HT1080 (cell line): ENCODE measurements around the gene RGS10. TPM values are rescaled to one million over a fixed set of nuclear protein-coding genes. Genes with fewer than 3 reads are reported as not detected.
"Not testable (repeated sequence)": the region's sequence is repeated elsewhere in the genome, so short reads cannot be mapped to it uniquely, and the experiment has no call there.

ENCODE experiments used
- DNase-seq: peaks from one replicate; pipeline ENCODE4 v3.0.0-alpha.2; 2015; ENCODE audit warnings: low read depth
- polyA plus RNA-seq, 2 experiments: library from polyadenylated mRNA; depleted of rRNA; stranded (reverse); fragments of >200 nt; gene quantifications; 2 replicates each; pipeline ENCODE4 v1.2.3, GENCODE V29; 2015
- total RNA-seq: library from RNA; depleted of rRNA; stranded (reverse); fragments of >200 nt; shearing (Covaris generic); gene quantifications from 2 replicates; pipeline ENCODE4 v1.2.3, GENCODE V29; 2014; rRNA removed

The RGS10 gene
- total RNA-seq = 55.0 and 67.4 TPM in 2 replicates
- polyA plus RNA-seq (2015; cell fraction: cytosol; rRNA removed) = 82.1 and 83.1 TPM in 2 replicates
- 17.9 and 24.6 TPM in 2 replicates for polyA plus RNA-seq (2015; cell fraction: nucleus; rRNA removed)

GRCh38 chr10:119542357-119542987 is at the start of gene RGS10:
Gene RGS10 (minus strand): TSS chr10:119542719. CDS start chr10:119542638, 81 bp downstream.
- DNase-seq = peak; percentile 86

- DNase-seq = no peak
These were observed 45.6 kb upstream of the RGS10 start for GRCh38 chr10:119588071-119588470.

- DNase-seq = no peak
These were observed 35.8 kb upstream of the RGS10 start for GRCh38 chr10:119578355-119578754.

GRCh38 chr10:119575991-119576390 is 33.5 kb upstream of the RGS10 start:
- no peak for DNase-seq

- DNase-seq = peak; percentile 52
These were observed 33.0 kb upstream of the RGS10 start for GRCh38 chr10:119575506-119575905.

- DNase-seq = no peak
These were observed 25.5 kb upstream of the RGS10 start for GRCh38 chr10:119567978-119568377.

- no peak for DNase-seq
These were observed 19.6 kb upstream of the RGS10 start for GRCh38 chr10:119562097-119562496.

- DNase-seq = not testable (repeated sequence)
These were observed 17.0 kb upstream of the RGS10 start for GRCh38 chr10:119559511-119559910.

GRCh38 chr10:119556081-119556480 is 13.6 kb upstream of the RGS10 start:
- DNase-seq = not testable (repeated sequence)

GRCh38 chr10:119555178-119555784 is 12.8 kb upstream of the RGS10 start:
- no peak for DNase-seq

GRCh38 chr10:119550827-119551226 is 8.3 kb upstream of the RGS10 start:
- DNase-seq = no peak

GRCh38 chr10:119549247-119549999 is 6.9 kb upstream of the RGS10 start:
- no peak for DNase-seq

- no peak for DNase-seq
These were observed 3.5 kb upstream of the RGS10 start for GRCh38 chr10:119546009-119546408.

- DNase-seq = no peak
These were observed 2.8 kb upstream of the RGS10 start for GRCh38 chr10:119545310-119545709.

- DNase-seq = no peak
These were observed 1.5 kb upstream of the RGS10 start for GRCh38 chr10:119543814-119544642.

- DNase-seq = peak; percentile 64
These were observed 682 bp upstream of the RGS10 start for GRCh38 chr10:119542988-119543813.

- DNase-seq = no peak
These were observed 811 bp downstream of the RGS10 start for GRCh38 chr10:119541459-119542356.

GRCh38 chr10:119541046-119541445 is 1.5 kb downstream of the RGS10 start:
- no peak for DNase-seq

- DNase-seq = no peak
These were observed 2.5 kb downstream of the RGS10 start for GRCh38 chr10:119540038-119540437.
